ENCODE results near the gene LIPG. TPM values are rescaled to one million over a fixed set of nuclear protein-coding genes. Genes with fewer than 3 reads are reported as not detected.
A peak's percentile ranks its signal among the peaks of the same experiment; 100 is the strongest.

Gene LIPG
- total and polyA plus RNA-seq, 9 of the 15 experiments (the other 6 are each of a cell fraction or from before 2014, with no cell fraction given): 0.76 to 1.8 (median 1.3) TPM

DNA sequence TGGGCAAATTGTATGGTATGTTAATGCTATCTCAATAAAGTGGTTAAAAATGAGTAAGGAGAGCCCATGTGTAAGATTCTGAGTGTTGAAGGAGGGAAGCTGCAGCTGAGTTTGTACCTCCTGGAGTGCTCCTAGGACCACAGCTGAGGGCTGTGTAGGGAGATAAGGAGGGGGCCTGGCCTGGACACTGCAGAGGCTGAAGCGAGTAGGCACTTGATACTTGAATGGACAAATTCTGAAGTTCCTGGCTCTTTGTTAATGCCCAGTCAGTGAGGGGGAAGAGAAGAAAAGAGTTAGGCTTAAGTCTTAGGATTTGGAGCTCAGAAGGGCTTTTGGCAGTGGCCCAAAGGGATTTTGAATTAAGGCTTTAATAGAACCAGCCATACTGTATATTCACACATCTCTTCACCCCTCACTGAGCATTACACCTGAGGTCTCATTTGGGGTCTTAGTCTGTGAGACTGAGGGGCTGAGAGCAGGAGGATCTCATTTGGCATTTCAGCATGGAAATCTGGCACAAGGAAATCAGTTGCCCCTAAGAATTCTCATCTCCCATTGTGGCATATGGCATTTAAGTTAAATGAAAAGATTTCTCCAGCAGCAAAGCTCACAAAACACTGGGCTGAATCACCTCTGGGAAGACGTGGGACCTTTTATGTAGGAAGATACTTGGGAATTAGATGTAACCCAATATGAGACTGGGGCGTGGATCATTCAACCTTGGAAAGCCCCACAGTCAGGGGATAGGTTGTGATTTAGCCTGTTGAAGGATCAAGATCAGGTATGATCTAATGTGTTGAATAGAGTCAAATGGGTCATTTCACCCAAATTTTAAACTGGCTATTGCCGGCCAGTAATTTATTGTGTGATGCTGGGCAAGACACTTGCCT lies 46.8 kb downstream of the LIPG start:
- Histone ChIP-seq H3K27ac (ENCODE audit: extremely low read depth, low read depth, low read length) (no peak overlapping the region), H3K9me3 (replicated peaks; ENCODE audit: control insufficient read depth, insufficient read depth, low read depth, low read length) (no peaks in the 10 kb centered on the region), H3K79me2 (ENCODE audit: control insufficient read depth, insufficient read depth, low read length) (no peaks in the 10 kb centered on the region), H4K20me1 (replicated peaks; ENCODE audit: control insufficient read depth, insufficient read depth, low read length) (no peaks in the 10 kb centered on the region), H3K9me1 (ENCODE audit: control insufficient read depth, insufficient read depth, low read length) (no peaks in the 10 kb centered on the region), H3K4me1 (replicated peaks in 1 of 2; ENCODE audit: control insufficient read depth in 2 of 2, insufficient read depth in 2 of 2, low read length in 2 of 2) (peaks cover 0 to 7% of the 10 kb centered on the region in 2 experiments; a peak in 2 of 5 replicates), H3K36me3 (ENCODE audit: control insufficient read depth, insufficient read depth, low read length) (no peaks in the 10 kb centered on the region), H3K4me2 (ENCODE audit: insufficient read depth, low read length) (no peak overlapping the region; the same call in 1 of the 2 replicates), H2AFZ (ENCODE audit: low read depth, low read length) (no peak overlapping the region), H3K27me3 (ENCODE audit: control insufficient read depth in 2 of 2, insufficient read depth in 2 of 2, low read length in 2 of 2) (peaks cover 2 to 18% of the 10 kb centered on the region in 2 experiments; a peak in 1 of 5 replicates), H3K4me3 (no peak overlapping the region), H3K9ac (ENCODE audit: insufficient read depth in 1 of 2, low read depth in 2 of 2, low read length in 2 of 2) (no peak overlapping the region)
- 0% methylated on average over 4 of the region's 4 CpGs for WGBS (ENCODE audit: insufficient coverage, low coverage, missing lambda C conversion rate)
- ChIA-PET CTCF (ENCODE audit: low intra/inter-chr PET ratio) (no interaction called here), POLR2A (interaction anchor here (0.6 kb wide), 1 partner anchor 128 kb away, joined by 3 read pairs; no protein-coding TSS in a partner anchor)
- peak in 3 of 4 experiments; percentile 15 to 68 (median 68) for DNase-seq (ENCODE audit: extremely low read depth in 1 of 4, low spot score in 3 of 4)
- in situ Hi-C loops (cut with MboI) (no loop called here), intact Hi-C loops (cut with micrococcal nuclease) (no loop called here)
- FAIRE-seq: peak; percentile 75
- BruUV-seq (replicated peaks): no TSS peak
- ATAC-seq: peak; percentile 94
- TF ChIP-seq MTA2 (IDR thresholded peaks at IDR 0.05; ENCODE audit: low read depth) (0 out of 2 replicates have a peak, but pooled peaks have one; percentile 53), TRIM24 (IDR thresholded peaks at IDR 0.05) (peak; percentile 50; a peak in 2 of 4 replicates), NCOR1 (IDR thresholded peaks at IDR 0.05) (peak; percentile 64), ZSCAN29 (IDR thresholded peaks at IDR 0.05) (no peak), DPF2 (IDR thresholded peaks at IDR 0.05) (peak; percentile 27; the same call in 1 of the 2 replicates), ZNF165 (CRISPR knock-in tag; IDR thresholded peaks at IDR 0.05; ENCODE audit: borderline replicate concordance) (no peak), NFIC (IDR thresholded peaks at IDR 0.05) (peak; percentile 31; the same call in 1 of the 2 replicates), ARID1B (IDR thresholded peaks at IDR 0.05) (peak; percentile 71; the same call in 1 of the 2 replicates), TCF3 (CRISPR knock-in tag; IDR thresholded peaks at IDR 0.05) (peak; percentile 65), TEAD4 (IDR thresholded peaks at IDR 0.05; ENCODE audit: low read length) (peak; percentile 65; the same call in 1 of the 2 replicates), TEAD4 (CRISPR knock-in tag; IDR thresholded peaks at IDR 0.05; ENCODE audit: borderline replicate concordance) (no peak), TAL1 (IDR thresholded peaks at IDR 0.05) (peak; percentile 71), KLF16 (IDR thresholded peaks at IDR 0.05) (peak; percentile 74), POLR2AphosphoS5 (IDR thresholded peaks at IDR 0.05; ENCODE audit: control insufficient read depth, insufficient read depth, low read depth, low read length) (0 out of 2 replicates have a peak, but pooled peaks have one; percentile 42)
- TF ChIP-seq, protein P1, sequence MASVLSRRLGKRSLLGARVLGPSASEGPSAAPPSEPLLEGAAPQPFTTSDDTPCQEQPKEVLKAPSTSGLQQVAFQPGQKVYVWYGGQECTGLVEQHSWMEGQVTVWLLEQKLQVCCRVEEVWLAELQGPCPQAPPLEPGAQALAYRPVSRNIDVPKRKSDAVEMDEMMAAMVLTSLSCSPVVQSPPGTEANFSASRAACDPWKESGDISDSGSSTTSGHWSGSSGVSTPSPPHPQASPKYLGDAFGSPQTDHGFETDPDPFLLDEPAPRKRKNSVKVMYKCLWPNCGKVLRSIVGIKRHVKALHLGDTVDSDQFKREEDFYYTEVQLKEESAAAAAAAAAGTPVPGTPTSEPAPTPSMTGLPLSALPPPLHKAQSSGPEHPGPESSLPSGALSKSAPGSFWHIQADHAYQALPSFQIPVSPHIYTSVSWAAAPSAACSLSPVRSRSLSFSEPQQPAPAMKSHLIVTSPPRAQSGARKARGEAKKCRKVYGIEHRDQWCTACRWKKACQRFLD (CRISPR knock-in tag; IDR thresholded peaks at IDR 0.05): peak; percentile 67
- TF ChIP-seq, protein P2, sequence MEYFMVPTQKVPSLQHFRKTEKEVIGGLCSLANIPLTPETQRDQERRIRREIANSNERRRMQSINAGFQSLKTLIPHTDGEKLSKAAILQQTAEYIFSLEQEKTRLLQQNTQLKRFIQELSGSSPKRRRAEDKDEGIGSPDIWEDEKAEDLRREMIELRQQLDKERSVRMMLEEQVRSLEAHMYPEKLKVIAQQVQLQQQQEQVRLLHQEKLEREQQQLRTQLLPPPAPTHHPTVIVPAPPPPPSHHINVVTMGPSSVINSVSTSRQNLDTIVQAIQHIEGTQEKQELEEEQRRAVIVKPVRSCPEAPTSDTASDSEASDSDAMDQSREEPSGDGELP (CRISPR knock-in tag; IDR thresholded peaks at IDR 0.05; ENCODE audit: borderline replicate concordance): peak; percentile 71
- TF ChIP-seq, protein P3, sequence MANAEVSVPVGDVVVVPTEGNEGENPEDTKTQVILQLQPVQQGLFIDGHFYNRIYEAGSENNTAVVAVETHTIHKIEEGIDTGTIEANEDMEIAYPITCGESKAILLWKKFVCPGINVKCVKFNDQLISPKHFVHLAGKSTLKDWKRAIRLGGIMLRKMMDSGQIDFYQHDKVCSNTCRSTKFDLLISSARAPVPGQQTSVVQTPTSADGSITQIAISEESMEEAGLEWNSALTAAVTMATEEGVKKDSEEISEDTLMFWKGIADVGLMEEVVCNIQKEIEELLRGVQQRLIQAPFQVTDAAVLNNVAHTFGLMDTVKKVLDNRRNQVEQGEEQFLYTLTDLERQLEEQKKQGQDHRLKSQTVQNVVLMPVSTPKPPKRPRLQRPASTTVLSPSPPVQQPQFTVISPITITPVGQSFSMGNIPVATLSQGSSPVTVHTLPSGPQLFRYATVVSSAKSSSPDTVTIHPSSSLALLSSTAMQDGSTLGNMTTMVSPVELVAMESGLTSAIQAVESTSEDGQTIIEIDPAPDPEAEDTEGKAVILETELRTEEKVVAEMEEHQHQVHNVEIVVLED (CRISPR knock-in tag; IDR thresholded peaks at IDR 0.05): no peak

Data from K562 (cell line).